OCI-LY7 (cell line): ENCODE data around the gene TMEM81. TPM values are rescaled to one million over a fixed set of nuclear protein-coding genes. Genes with fewer than 3 reads are reported as not detected.

Source experiments
- BruUV-seq: library from RNA; stranded (reverse); fragments of 400-500 nt; replicated peaks from 2 replicates; lab custom pipeline; 2021; lab: Mats Ljungman, UMichigan
- CTCF ChIA-PET: fragments of 300-600 bp; sonication (Branson Sonifier 250); formaldehyde crosslinking; loops from one replicate; lab custom pipeline; 2022; ENCODE audit warnings: antibody characterized with exemption; ENCODE audit not compliant: unreplicated experiment; lab: Charles Lee
- POLR2A ChIA-PET: fragments of 300-600 bp; sonication (Branson Sonifier 250); formaldehyde crosslinking; loops from one replicate; lab custom pipeline; 2022; ENCODE audit warnings: antibody characterized with exemption; lab: Charles Lee
- DNase-seq: peaks from one replicate; pipeline ENCODE4 v3.0.0-alpha.2; 2015; ENCODE audit warnings: low spot score
- H2AFZ ChIP-seq: fragments of 200-600 bp; sonication (generic), shearing (Covaris generic); 2 replicates; pipeline ENCODE4 v1.6.1; 2014; ENCODE audit warnings: mild to moderate bottlenecking, antibody characterized with exemption, low read length, moderate library complexity
- H3K27ac ChIP-seq: fragments of 200-600 bp; sonication (generic); 2 replicates; pipeline ENCODE4 v1.5.1; 2014; ENCODE audit warnings: mixed run types, low read depth, mild to moderate bottlenecking, moderate library complexity, low read length, inconsistent platforms; ENCODE audit not compliant: poor library complexity, severe bottlenecking
- H3K36me3 ChIP-seq: fragments of 200-600 bp; sonication (generic); 2 replicates; pipeline ENCODE4 v1.6.1; 2014; ENCODE audit warnings: mild to moderate bottlenecking, antibody characterized with exemption, low read length, moderate library complexity, mixed read lengths; ENCODE audit not compliant: insufficient read depth
- H3K4me1 ChIP-seq: fragments of 200-600 bp; sonication (generic); 2 replicates; pipeline ENCODE4 v1.5.1; 2014; ENCODE audit warnings: mild to moderate bottlenecking, low read length; ENCODE audit not compliant: insufficient read depth, poor library complexity, severe bottlenecking
- H3K4me2 ChIP-seq: fragments of 200-600 bp; sonication (generic); 2 replicates; pipeline ENCODE4 v1.6.1; 2014; ENCODE audit warnings: mild to moderate bottlenecking, low read length
- H3K4me3 ChIP-seq: fragments of 200-600 bp; sonication (generic); 2 replicates; pipeline ENCODE4 v1.5.1; 2014; ENCODE audit warnings: mild to moderate bottlenecking, low read depth, low read length; ENCODE audit not compliant: poor library complexity, severe bottlenecking
- H3K79me2 ChIP-seq: fragments of 200-600 bp; sonication (generic); 2 replicates; pipeline ENCODE4 v1.6.1; 2016; ENCODE audit warnings: low read depth, mild to moderate bottlenecking, low read length, moderate library complexity, mixed read lengths; ENCODE audit not compliant: insufficient read depth
- H3K9me2 ChIP-seq: fragments of 200-600 bp; sonication (generic); 2 replicates; pipeline ENCODE4 v1.6.1; 2016; ENCODE audit warnings: mild to moderate bottlenecking, low read length, mixed read lengths; ENCODE audit not compliant: insufficient read depth
- H3K9me3 ChIP-seq: fragments of 200-600 bp; sonication (generic); 2 replicates; pipeline ENCODE4 v1.6.1; 2014; ENCODE audit warnings: mild to moderate bottlenecking, mixed run types, low read length, mixed read lengths
- H4K20me1 ChIP-seq: fragments of 200-600 bp; sonication (generic); 2 replicates; pipeline ENCODE4 v1.6.1; 2014; ENCODE audit warnings: mild to moderate bottlenecking, antibody characterized with exemption, low read length, moderate library complexity, mixed read lengths; ENCODE audit not compliant: insufficient read depth
- EZH2phosphoT487 ChIP-seq: fragments of 200-600 bp; sonication (generic); IDR thresholded peaks from 2 replicates; pipeline ENCODE4 v1.6.1; 2018; ENCODE audit warnings: low read depth, borderline replicate concordance, mild to moderate bottlenecking, mixed run types, antibody characterized with exemption, low read length, moderate library complexity, mixed read lengths
- intact Hi-C: fragments of 100-400 bp; cut with micrococcal nuclease; formaldehyde crosslinking; loops from one replicate; pipeline ENCODE4 v1.10.0; 2022; ENCODE audit not compliant: unreplicated experiment
- total RNA-seq, 2 experiments: library from RNA; depleted of rRNA in 1 of 2; stranded (reverse); fragments of >200 nt in 1 of 2; shearing (Covaris generic) in 1 of 2; gene quantifications; 2 replicates each; pipeline ENCODE4 v1.2.3, GENCODE V29; 2014 to 2022
- TF ChIP-seq, protein P1 (sequence below): fragments of 200-600 bp; sonication (generic); conservative IDR thresholded peaks from 2 replicates; pipeline ENCODE4 v1.5.1; 2014; ENCODE audit warnings: mild to moderate bottlenecking, antibody characterized with exemption, low read length, moderate library complexity, mixed read lengths

The TMEM81 gene
- total RNA-seq, 2 experiments from 2014 or later: 3.2 to 3.4 TPM

- Histone ChIP-seq H3K4me1 (peaks cover 20% of the 10 kb centered on the region), H3K4me3 (no peak overlapping the region), H3K27ac (no peak overlapping the region), H2AFZ (no peak overlapping the region), H3K79me2 (peaks cover 50% of the 10 kb centered on the region), H3K9me3 (no peaks in the 10 kb centered on the region), H3K36me3 (peaks cover 42% of the 10 kb centered on the region), H3K9me2 (no peaks in the 10 kb centered on the region), H3K4me2 (no peak overlapping the region), H4K20me1 (no peaks in the 10 kb centered on the region)
- no TSS peak for BruUV-seq
- no peak for TF ChIP-seq EZH2phosphoT487
- TF ChIP-seq, protein P1, sequence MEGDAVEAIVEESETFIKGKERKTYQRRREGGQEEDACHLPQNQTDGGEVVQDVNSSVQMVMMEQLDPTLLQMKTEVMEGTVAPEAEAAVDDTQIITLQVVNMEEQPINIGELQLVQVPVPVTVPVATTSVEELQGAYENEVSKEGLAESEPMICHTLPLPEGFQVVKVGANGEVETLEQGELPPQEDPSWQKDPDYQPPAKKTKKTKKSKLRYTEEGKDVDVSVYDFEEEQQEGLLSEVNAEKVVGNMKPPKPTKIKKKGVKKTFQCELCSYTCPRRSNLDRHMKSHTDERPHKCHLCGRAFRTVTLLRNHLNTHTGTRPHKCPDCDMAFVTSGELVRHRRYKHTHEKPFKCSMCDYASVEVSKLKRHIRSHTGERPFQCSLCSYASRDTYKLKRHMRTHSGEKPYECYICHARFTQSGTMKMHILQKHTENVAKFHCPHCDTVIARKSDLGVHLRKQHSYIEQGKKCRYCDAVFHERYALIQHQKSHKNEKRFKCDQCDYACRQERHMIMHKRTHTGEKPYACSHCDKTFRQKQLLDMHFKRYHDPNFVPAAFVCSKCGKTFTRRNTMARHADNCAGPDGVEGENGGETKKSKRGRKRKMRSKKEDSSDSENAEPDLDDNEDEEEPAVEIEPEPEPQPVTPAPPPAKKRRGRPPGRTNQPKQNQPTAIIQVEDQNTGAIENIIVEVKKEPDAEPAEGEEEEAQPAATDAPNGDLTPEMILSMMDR: no peak
- DNase-seq: no peak
- POLR2A ChIA-PET: interaction anchor here (2.4 kb wide), 1 partner anchor 14 kb away, joined by 10 read pairs; no protein-coding TSS in a partner anchor
- intact Hi-C loops: no loop called here
- CTCF ChIA-PET: no interaction called here
Measured at GRCh38 chr1:205118752-205119151, 34.5 kb upstream of the TMEM81 start.

GRCh38 chr1:205111354-205111753 is 27.1 kb upstream of the TMEM81 start:
- H3K9me2 ChIP-seq: no peaks in the 10 kb centered on the region
- no peak overlapping the region for H3K4me3 ChIP-seq
- peaks cover 81% of the 10 kb centered on the region for H3K36me3 ChIP-seq
- POLR2A ChIA-PET: interaction anchor here (0.7 to 3.3 kb wide), 2 partner anchors 10 to 85 kb away, joined by 3 to 22 read pairs; partner anchors contain the start of gene RBBP5
- H3K4me1 ChIP-seq: no peaks in the 10 kb centered on the region
- no TSS peak for BruUV-seq
- no peak overlapping the region for H3K27ac ChIP-seq
- CTCF ChIA-PET: no interaction called here
- intact Hi-C loops: no loop called here
- H3K79me2 ChIP-seq: peaks cover 12% of the 10 kb centered on the region; the same call in 1 of the 2 replicates
- DNase-seq: no peak
- TF ChIP-seq, protein P1: no peak
- TF ChIP-seq EZH2phosphoT487: no peak
- no peaks in the 10 kb centered on the region for H3K9me3 ChIP-seq
- H3K4me2 ChIP-seq: no peak overlapping the region
- no peaks in the 10 kb centered on the region for H4K20me1 ChIP-seq
- H2AFZ ChIP-seq: no peak overlapping the region

- ChIA-PET POLR2A (interaction anchor here (0.5 to 3.3 kb wide), 5 partner anchors 12 to 124 kb away, joined by 3 to 22 read pairs (median 3); partner anchors contain the start of gene RBBP5), CTCF (no interaction called here)
- no peak overlapping the region for H3K27ac ChIP-seq
- no peaks in the 10 kb centered on the region for H3K9me3 ChIP-seq
- H3K4me1 ChIP-seq: no peaks in the 10 kb centered on the region
- H3K4me2 ChIP-seq: no peak overlapping the region
- H4K20me1 ChIP-seq: no peaks in the 10 kb centered on the region
- no peaks in the 10 kb centered on the region for H3K9me2 ChIP-seq
- no peak for DNase-seq
- TF ChIP-seq EZH2phosphoT487: no peak
- TF ChIP-seq, protein P1: no peak
- BruUV-seq: no TSS peak
- peaks cover 85% of the 10 kb centered on the region for H3K36me3 ChIP-seq
- H2AFZ ChIP-seq: no peak overlapping the region
- intact Hi-C loops: no loop called here
- H3K4me3 ChIP-seq: no peak overlapping the region
- no peaks in the 10 kb centered on the region for H3K79me2 ChIP-seq
Measured at GRCh38 chr1:205109711-205110110, 25.5 kb upstream of the TMEM81 start.
